ENCODE measurements around the gene RAB5B.
"Not testable (repeated sequence)": the region's sequence is repeated elsewhere in the genome, so short reads cannot be mapped to it uniquely, and the experiment has no call there.

The RAB5B gene

DNA sequence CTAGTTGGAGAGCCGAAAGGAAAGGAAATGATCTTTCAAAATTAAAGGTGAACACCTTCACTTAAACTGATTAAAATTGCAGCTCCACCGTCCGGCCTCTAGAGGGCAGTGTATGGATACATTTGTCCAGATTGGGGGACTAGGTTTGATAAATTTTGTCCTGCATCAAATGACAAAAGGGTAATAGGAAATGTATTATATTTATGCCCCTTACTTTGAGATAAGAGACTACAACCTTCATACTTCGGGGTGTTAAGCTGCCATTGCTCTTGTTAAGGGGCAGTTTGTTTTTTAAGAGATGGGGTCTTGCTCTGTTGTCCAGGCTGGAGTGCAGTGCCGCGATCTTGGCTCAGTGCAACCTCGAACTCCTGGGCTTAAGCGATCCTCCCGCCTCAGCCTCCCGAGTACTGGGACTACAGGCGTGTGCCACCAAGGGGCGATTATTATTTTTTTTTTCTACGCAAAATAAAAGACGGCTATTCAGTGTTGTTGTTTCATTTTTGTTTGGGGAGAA lies 22.4 kb downstream of the RAB5B start:
- Histone ChIP-seq H3K9ac (ENCODE audit: low read length) (no peak overlapping the region), H3K27ac (ENCODE audit: low read depth, low read length) (no peak overlapping the region), H3F3A (ENCODE audit: insufficient read depth) (peaks cover 9% of the 10 kb centered on the region; the same call in 1 of the 2 replicates), H3K4me2 (ENCODE audit: low read depth, low read length, poor library complexity, severe bottlenecking) (no peak overlapping the region), H3K9me2 (replicated peaks; ENCODE audit: insufficient read depth, low read length) (no peaks in the 10 kb centered on the region), H4K20me1 (ENCODE audit: low read depth, low read length) (no peaks in the 10 kb centered on the region), H3K9me3 (ENCODE audit: insufficient read depth, low read length) (no peaks in the 10 kb centered on the region), H3K36me3 (ENCODE audit: low read length) (0 out of 2 replicates have a peak, but pooled peaks cover 3% of the 10 kb centered on the region), H3K4me3 (ENCODE audit: insufficient read depth, low read length, poor library complexity, severe bottlenecking) (no peak overlapping the region), H2AFZ (ENCODE audit: low read depth, low read length, severe bottlenecking) (no peak overlapping the region), H3K27me3 (ENCODE audit: low read length) (no peaks in the 10 kb centered on the region), H3K79me2 (ENCODE audit: insufficient read depth, low read length) (no peaks in the 10 kb centered on the region)
- TF ChIP-seq, protein P1, sequence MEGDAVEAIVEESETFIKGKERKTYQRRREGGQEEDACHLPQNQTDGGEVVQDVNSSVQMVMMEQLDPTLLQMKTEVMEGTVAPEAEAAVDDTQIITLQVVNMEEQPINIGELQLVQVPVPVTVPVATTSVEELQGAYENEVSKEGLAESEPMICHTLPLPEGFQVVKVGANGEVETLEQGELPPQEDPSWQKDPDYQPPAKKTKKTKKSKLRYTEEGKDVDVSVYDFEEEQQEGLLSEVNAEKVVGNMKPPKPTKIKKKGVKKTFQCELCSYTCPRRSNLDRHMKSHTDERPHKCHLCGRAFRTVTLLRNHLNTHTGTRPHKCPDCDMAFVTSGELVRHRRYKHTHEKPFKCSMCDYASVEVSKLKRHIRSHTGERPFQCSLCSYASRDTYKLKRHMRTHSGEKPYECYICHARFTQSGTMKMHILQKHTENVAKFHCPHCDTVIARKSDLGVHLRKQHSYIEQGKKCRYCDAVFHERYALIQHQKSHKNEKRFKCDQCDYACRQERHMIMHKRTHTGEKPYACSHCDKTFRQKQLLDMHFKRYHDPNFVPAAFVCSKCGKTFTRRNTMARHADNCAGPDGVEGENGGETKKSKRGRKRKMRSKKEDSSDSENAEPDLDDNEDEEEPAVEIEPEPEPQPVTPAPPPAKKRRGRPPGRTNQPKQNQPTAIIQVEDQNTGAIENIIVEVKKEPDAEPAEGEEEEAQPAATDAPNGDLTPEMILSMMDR (IDR thresholded peaks at IDR 0.05; ENCODE audit: insufficient read depth, low read length, poor library complexity, severe bottlenecking), result peak; percentile 94
- TF ChIP-seq EZH2phosphoT487 (conservative IDR thresholded peaks at IDR 0.05; ENCODE audit: low read length), result no peak

DNA sequence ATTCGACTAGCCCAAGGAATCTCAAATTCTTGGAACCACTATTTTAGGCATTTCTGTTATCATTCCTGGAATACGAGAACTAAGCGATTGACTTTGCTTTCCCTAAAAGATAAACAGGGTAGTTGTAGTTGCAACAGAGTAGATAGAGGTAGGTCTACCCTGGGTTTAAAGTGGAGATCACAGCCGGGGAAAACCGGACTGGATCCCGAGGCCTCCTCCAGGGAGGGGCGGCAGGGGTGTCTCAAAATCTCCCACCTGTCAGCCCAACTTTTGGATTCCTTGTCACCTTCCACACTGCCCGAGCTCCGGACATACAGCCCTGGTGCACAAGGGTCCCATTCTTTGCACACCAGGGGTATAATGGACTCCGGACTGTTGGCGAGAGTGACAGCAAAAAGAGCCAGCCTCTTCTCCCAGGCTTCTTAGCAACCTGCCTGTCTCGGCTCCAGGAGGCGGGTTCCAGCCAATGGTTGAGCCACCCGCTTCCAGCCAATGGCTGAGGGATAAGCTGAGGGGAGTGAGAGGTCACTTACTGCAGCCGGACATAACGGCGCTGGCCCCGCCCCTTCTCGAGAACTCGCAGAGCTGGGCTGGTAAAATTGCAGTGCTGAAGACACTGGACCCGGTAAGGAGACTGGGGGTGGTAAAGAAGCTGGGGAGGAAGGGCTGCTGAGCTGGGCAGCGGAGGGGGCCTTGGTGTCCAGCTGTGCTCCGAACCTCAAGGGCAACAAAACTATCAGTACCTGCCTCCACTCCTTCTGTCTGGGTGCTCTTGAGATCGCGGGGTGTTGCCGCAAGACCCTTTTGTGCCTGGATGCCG lies 23.0 kb downstream of the RAB5B start, which contains the start of gene SUOX:
Gene SUOX, plus strand, starts transcription at position 562 of the 820 bp plus-strand sequence. CDS start 4,946 bp downstream, outside the sequence.
- H2AFZ ChIP-seq (ENCODE audit: low read depth, low read length, severe bottlenecking), result no peak within 1 kb of the TSS
- H3K4me3 ChIP-seq (ENCODE audit: insufficient read depth, low read length, poor library complexity, severe bottlenecking), result no peak within 1 kb of the TSS
- H3K4me2 ChIP-seq (ENCODE audit: low read depth, low read length, poor library complexity, severe bottlenecking), result no peak within 1 kb of the TSS

DNA sequence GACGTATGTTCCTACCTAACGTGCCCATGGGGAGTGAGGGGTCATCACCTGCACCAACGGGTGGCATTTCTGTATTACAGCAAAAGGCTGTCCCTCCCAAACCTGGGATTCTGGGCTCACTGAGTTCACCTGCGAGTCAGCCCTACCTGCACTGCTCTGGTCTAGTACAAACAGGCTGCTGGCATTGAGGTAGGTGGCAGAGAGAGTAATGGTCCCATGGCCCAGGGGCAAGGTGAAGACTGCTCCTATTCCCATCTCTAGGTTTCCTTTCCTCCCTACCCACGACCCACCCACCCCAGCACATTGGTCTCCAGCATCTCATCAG lies 23.6 kb downstream of the RAB5B start:
- Histone ChIP-seq H3F3A (ENCODE audit: insufficient read depth) (peaks cover 9% of the 10 kb centered on the region; the same call in 1 of the 2 replicates), H3K4me2 (ENCODE audit: low read depth, low read length, poor library complexity, severe bottlenecking) (no peak overlapping the region), H3K9ac (ENCODE audit: low read length) (no peak overlapping the region), H3K79me2 (ENCODE audit: insufficient read depth, low read length) (no peaks in the 10 kb centered on the region), H3K27ac (ENCODE audit: low read depth, low read length) (no peak overlapping the region), H3K9me2 (replicated peaks; ENCODE audit: insufficient read depth, low read length) (no peaks in the 10 kb centered on the region), H2AFZ (ENCODE audit: low read depth, low read length, severe bottlenecking) (no peak overlapping the region), H4K20me1 (ENCODE audit: low read depth, low read length) (no peaks in the 10 kb centered on the region), H3K27me3 (ENCODE audit: low read length) (no peaks in the 10 kb centered on the region), H3K9me3 (ENCODE audit: insufficient read depth, low read length) (no peaks in the 10 kb centered on the region), H3K4me3 (ENCODE audit: insufficient read depth, low read length, poor library complexity, severe bottlenecking) (no peak overlapping the region), H3K36me3 (ENCODE audit: low read length) (0 out of 2 replicates have a peak, but pooled peaks cover under 1% of the 10 kb centered on the region)
- TF ChIP-seq, protein P1 (IDR thresholded peaks at IDR 0.05; ENCODE audit: insufficient read depth, low read length, poor library complexity, severe bottlenecking), result no peak
- TF ChIP-seq EZH2phosphoT487 (conservative IDR thresholded peaks at IDR 0.05; ENCODE audit: low read length), result no peak

More for the DNA sequence above, 23.0 kb downstream of the RAB5B start, which contains the start of gene SUOX:
- TF ChIP-seq EZH2phosphoT487 (conservative IDR thresholded peaks at IDR 0.05; ENCODE audit: low read length), result no peak
- TF ChIP-seq, protein P1 (IDR thresholded peaks at IDR 0.05; ENCODE audit: insufficient read depth, low read length, poor library complexity, severe bottlenecking), result no peak
- Histone ChIP-seq H3K9me2 (replicated peaks; ENCODE audit: insufficient read depth, low read length) (no peaks in the 10 kb centered on the region), H3F3A (ENCODE audit: insufficient read depth) (peaks cover 9% of the 10 kb centered on the region; the same call in 1 of the 2 replicates), H3K79me2 (ENCODE audit: insufficient read depth, low read length) (no peaks in the 10 kb centered on the region), H3K27ac (ENCODE audit: low read depth, low read length) (no peak within 1 kb of the TSS), H3K9me3 (ENCODE audit: insufficient read depth, low read length) (no peaks in the 10 kb centered on the region), H3K9ac (ENCODE audit: low read length) (no peak within 1 kb of the TSS), H3K27me3 (ENCODE audit: low read length) (no peaks in the 10 kb centered on the region), H4K20me1 (ENCODE audit: low read depth, low read length) (no peaks in the 10 kb centered on the region), H3K36me3 (ENCODE audit: low read length) (0 out of 2 replicates have a peak, but pooled peaks cover 3% of the 10 kb centered on the region)

DNA sequence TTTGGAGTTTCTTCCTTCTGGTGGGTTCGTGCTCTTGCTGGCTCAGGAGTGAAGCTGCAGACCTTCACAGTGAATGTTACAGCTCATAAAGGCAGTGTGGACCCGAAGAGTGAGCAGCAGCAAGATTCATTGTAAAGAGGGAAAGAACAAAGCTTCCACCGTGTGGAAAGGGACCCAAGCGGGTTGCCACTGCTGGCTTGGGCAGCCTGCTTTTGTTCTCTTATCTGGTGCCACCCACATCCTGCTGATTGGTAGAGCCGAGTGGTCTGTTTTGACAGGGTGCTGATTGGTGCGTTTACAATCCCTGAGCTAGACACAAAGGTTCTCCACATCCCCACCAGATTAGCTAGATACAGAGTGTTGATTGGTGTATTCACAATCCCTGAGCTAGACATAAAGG lies 25.6 kb downstream of the RAB5B start:
- not testable (repeated sequence) for H4K20me1 ChIP-seq (ENCODE audit: low read depth, low read length)

DNA sequence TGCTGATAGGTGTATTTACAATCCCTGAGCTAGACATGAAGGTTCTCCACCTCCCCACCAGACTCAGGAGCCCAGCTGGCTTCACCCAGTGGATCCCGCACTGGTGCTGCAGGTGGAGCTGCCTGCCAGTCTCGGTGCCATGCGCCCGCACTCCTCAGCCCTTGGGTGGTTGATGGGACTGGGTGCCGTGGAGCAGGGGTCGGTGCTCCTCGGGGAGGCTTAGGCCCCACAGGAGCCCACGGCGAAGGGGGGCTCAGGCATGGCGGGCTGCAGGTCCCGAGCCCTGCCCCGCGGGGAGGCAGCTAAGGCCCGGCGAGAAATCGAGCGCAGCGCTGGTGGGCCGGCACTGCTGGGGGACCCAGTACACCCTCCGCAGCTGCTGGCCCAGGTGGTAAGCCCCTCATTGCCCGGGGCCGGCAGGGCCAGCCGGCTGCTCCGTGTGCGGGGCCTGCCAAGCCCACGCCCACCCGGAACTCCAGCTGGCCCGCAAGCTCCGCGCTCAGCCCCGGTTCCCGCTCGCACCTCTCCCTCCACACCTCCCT lies 26.2 kb downstream of the RAB5B start:
- H3F3A ChIP-seq (ENCODE audit: insufficient read depth); H3K4me3 ChIP-seq (ENCODE audit: insufficient read depth, low read length, poor library complexity, severe bottlenecking); H3K36me3 ChIP-seq (ENCODE audit: low read length); H4K20me1 ChIP-seq (ENCODE audit: low read depth, low read length); H3K9me2 ChIP-seq (replicated peaks; ENCODE audit: insufficient read depth, low read length); H3K79me2 ChIP-seq (ENCODE audit: insufficient read depth, low read length); H3K9ac ChIP-seq (ENCODE audit: low read length); H3K9me3 ChIP-seq (ENCODE audit: insufficient read depth, low read length); H2AFZ ChIP-seq (ENCODE audit: low read depth, low read length, severe bottlenecking); H3K27ac ChIP-seq (ENCODE audit: low read depth, low read length); H3K27me3 ChIP-seq (ENCODE audit: low read length); H3K4me2 ChIP-seq (ENCODE audit: low read depth, low read length, poor library complexity, severe bottlenecking): not testable (repeated sequence)

More for the DNA sequence above, 25.6 kb downstream of the RAB5B start:
- not testable (repeated sequence) for H3K27me3 ChIP-seq (ENCODE audit: low read length); H3F3A ChIP-seq (ENCODE audit: insufficient read depth); H3K27ac ChIP-seq (ENCODE audit: low read depth, low read length); H3K9ac ChIP-seq (ENCODE audit: low read length); H2AFZ ChIP-seq (ENCODE audit: low read depth, low read length, severe bottlenecking); H3K9me2 ChIP-seq (replicated peaks; ENCODE audit: insufficient read depth, low read length); H3K79me2 ChIP-seq (ENCODE audit: insufficient read depth, low read length); H3K36me3 ChIP-seq (ENCODE audit: low read length); H3K4me2 ChIP-seq (ENCODE audit: low read depth, low read length, poor library complexity, severe bottlenecking); H3K4me3 ChIP-seq (ENCODE audit: insufficient read depth, low read length, poor library complexity, severe bottlenecking); H3K9me3 ChIP-seq (ENCODE audit: insufficient read depth, low read length)
